HL-60/S4 (cell line): ENCODE data around the gene IDNK.

Experiments
- in situ Hi-C: fragments of 300-500 bp; cut with MboI; formaldehyde crosslinking; loops from 2 replicates; pipeline ENCODE4 v1.14.3; 2022; ENCODE audit warnings: low sequenced_read_pairs

IDNK gene

DNA sequence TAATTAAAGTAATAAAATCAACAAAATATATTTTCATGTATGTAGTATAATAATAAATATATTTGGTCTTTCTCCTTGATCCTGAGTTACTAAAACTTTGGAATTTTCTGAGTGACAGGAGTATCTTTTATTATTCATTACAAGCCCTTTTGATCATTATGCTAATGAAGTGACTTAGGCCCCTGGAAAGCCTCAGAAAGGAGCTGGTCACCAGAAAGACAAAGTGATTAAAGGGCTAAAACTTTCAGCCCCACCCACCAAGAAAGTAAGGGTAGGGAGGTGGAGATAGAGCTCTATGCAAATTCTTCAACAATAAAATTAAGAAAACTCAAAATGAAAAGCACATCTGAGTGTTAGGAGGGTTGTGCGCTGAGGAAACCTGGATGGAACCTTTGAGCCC lies 57.3 kb downstream of the IDNK start:
- in situ Hi-C loops, result no loop called here

GRCh38 chr9:83681490-83681889 lies 58.5 kb downstream of the IDNK start:
- in situ Hi-C loops, result no loop called here

GRCh38 chr9:83688921-83689320 lies 66.0 kb downstream of the IDNK start:
- in situ Hi-C loops, result no loop called here

DNA sequence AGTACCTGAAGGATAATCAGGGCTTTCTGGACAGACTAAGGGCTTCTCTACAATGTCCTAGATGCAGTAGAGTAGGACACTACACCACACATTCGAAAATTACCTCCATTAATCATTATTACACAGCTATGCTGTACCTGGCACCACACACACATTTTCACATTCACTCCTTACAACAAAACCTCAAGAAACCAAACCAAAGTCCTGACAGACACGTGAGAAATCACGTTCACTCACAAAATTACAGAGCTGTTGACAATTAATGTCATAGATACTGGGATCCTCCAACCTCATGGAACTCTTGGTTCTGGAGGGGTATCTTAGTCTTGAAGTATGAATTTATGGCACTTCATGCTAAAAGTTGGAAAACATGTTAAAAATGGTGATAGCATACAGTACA lies 68.5 kb downstream of the IDNK start:
- in situ Hi-C loops, result no loop called here
